HepG2 (cell line): ENCODE results near the gene SLC48A1. TPM values are rescaled to one million over a fixed set of nuclear protein-coding genes. Genes with fewer than 3 reads are reported as not detected.

Source experiments
- BCL3 ChIP-seq: sonication (generic); formaldehyde crosslinking; IDR thresholded peaks from 2 replicates; pipeline ENCODE4 v1.5.1; 2020; ENCODE audit warnings: mild to moderate bottlenecking, missing genetic modification reagents, moderate library complexity
- CSRNP2 ChIP-seq: sonication (generic); formaldehyde crosslinking; conservative IDR thresholded peaks from 2 replicates; pipeline ENCODE4 v1.8.0; 2022; ENCODE audit warnings: low read depth, missing genetic modification reagents
- PATZ1 ChIP-seq: sonication (generic); formaldehyde crosslinking; IDR thresholded peaks from 2 replicates; pipeline ENCODE4 v1.4.0; 2020; ENCODE audit warnings: missing genetic modification reagents
- PITX1 ChIP-seq: sonication (generic); formaldehyde crosslinking; IDR thresholded peaks from 2 replicates; pipeline ENCODE4 v1.5.1; 2020; ENCODE audit warnings: mild to moderate bottlenecking, missing genetic modification reagents
- RBM22 ChIP-seq: fragments of 200-400 bp; formaldehyde crosslinking; optimal IDR thresholded peaks from 2 replicates; pipeline ENCODE3; 2017; ENCODE audit warnings: mild to moderate bottlenecking, low read length, moderate library complexity
- STAG1 ChIP-seq: sonication (generic); formaldehyde crosslinking; IDR thresholded peaks from 2 replicates; pipeline ENCODE4 v1.4.0; 2020; ENCODE audit warnings: missing genetic modification reagents
- THAP9 ChIP-seq: sonication (generic); formaldehyde crosslinking; IDR thresholded peaks from 2 replicates; pipeline ENCODE4; 2020; ENCODE audit warnings: missing genetic modification reagents, mild to moderate bottlenecking, borderline replicate concordance
- ZBTB33 ChIP-seq: sonication (generic); formaldehyde crosslinking; IDR thresholded peaks from 2 replicates; pipeline ENCODE4 v1.4.0; 2020; ENCODE audit warnings: missing genetic modification reagents
- polyA plus RNA-seq, 8 experiments: library from polyadenylated mRNA; depleted of rRNA in 3 of 8; stranded (reverse) in 7 of 8; unstranded in 1 of 8; fragments of >200 nt; fragmentation: Illumina TruSeq in 4 of 8; extraction: Trizol in 4 of 8; gene quantifications; 2 replicates each; pipeline versions ENCODE4 v1.2.1 to v1.2.3, GENCODE V29; 2011 to 2016; ENCODE audit warnings: low read depth in 4 of 8, missing spikeins in 1 of 8, mixed read lengths in 1 of 8; ENCODE audit not compliant: insufficient read depth in 1 of 8
- total RNA-seq, 5 experiments: library from RNA; depleted of rRNA; stranded (reverse); fragments of >200 nt; fragmentation: Illumina TruSeq; extraction: Trizol; gene quantifications; 2 replicates each; pipeline ENCODE4 v1.2.3, GENCODE V29; 2016; ENCODE audit warnings: low read depth in 1 of 5
- TF ChIP-seq, protein P1 (sequence below): sonication (generic); formaldehyde crosslinking; IDR thresholded peaks from 2 replicates; pipeline ENCODE4 v1.8.1; 2023; ENCODE audit warnings: mild to moderate bottlenecking, moderate library complexity, missing genetic modification reagents
- TF ChIP-seq, protein P2 (sequence below): sonication (generic); formaldehyde crosslinking; IDR thresholded peaks from 2 replicates; pipeline ENCODE4 v1.4.0; 2020; ENCODE audit warnings: missing genetic modification reagents

The SLC48A1 gene
- total and polyA plus RNA-seq, 2 of the 13 experiments (the other 11 are each of a cell fraction or from before 2014, with no cell fraction given), result 2.2 to 3.7 TPM

GRCh38 chr12:47812797-47813510 lies 39.9 kb downstream of the SLC48A1 start (continued):
- no peak for TF ChIP-seq BCL3 (CRISPR knock-in tag)
- TF ChIP-seq STAG1 (CRISPR knock-in tag), result no peak
- TF ChIP-seq CSRNP2 (CRISPR knock-in tag), result no peak
- no peak for TF ChIP-seq THAP9 (CRISPR knock-in tag)
- no peak for TF ChIP-seq ZBTB33 (CRISPR knock-in tag)
- TF ChIP-seq, protein P1, sequence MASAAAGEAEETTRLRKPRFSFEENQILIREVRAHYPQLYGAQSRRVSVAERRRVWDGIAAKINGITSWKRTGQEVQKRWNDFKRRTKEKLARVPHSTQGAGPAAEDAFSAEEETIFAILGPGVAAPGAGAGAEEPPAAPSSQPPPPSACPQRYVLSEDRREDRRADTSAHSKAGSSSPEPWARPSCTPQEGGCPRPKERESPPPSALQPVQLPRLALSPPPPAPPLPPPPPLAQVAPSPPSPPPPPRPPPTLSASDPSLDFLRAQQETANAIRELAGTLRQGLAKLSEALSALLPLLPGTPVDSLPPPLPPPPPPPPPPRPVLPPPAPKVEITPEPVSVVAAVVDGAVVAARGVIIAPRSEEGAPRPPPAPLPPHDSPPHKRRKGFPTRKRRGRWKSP (CRISPR knock-in tag), result peak; percentile 54; the same call in 1 of the 2 replicates
- TF ChIP-seq RBM22, result no peak
- TF ChIP-seq, protein P2, sequence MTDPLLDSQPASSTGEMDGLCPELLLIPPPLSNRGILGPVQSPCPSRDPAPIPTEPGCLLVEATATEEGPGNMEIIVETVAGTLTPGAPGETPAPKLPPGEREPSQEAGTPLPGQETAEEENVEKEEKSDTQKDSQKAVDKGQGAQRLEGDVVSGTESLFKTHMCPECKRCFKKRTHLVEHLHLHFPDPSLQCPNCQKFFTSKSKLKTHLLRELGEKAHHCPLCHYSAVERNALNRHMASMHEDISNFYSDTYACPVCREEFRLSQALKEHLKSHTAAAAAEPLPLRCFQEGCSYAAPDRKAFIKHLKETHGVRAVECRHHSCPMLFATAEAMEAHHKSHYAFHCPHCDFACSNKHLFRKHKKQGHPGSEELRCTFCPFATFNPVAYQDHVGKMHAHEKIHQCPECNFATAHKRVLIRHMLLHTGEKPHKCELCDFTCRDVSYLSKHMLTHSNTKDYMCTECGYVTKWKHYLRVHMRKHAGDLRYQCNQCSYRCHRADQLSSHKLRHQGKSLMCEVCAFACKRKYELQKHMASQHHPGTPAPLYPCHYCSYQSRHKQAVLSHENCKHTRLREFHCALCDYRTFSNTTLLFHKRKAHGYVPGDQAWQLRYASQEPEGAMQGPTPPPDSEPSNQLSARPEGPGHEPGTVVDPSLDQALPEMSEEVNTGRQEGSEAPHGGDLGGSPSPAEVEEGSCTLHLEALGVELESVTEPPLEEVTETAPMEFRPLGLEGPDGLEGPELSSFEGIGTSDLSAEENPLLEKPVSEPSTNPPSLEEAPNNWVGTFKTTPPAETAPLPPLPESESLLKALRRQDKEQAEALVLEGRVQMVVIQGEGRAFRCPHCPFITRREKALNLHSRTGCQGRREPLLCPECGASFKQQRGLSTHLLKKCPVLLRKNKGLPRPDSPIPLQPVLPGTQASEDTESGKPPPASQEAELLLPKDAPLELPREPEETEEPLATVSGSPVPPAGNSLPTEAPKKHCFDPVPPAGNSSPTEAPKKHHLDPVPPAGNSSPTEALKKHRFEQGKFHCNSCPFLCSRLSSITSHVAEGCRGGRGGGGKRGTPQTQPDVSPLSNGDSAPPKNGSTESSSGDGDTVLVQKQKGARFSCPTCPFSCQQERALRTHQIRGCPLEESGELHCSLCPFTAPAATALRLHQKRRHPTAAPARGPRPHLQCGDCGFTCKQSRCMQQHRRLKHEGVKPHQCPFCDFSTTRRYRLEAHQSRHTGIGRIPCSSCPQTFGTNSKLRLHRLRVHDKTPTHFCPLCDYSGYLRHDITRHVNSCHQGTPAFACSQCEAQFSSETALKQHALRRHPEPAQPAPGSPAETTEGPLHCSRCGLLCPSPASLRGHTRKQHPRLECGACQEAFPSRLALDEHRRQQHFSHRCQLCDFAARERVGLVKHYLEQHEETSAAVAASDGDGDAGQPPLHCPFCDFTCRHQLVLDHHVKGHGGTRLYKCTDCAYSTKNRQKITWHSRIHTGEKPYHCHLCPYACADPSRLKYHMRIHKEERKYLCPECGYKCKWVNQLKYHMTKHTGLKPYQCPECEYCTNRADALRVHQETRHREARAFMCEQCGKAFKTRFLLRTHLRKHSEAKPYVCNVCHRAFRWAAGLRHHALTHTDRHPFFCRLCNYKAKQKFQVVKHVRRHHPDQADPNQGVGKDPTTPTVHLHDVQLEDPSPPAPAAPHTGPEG (CRISPR knock-in tag), result no peak
- TF ChIP-seq PITX1, result no peak
- TF ChIP-seq PATZ1 (CRISPR knock-in tag), result peak; percentile 57; the same call in 1 of the 2 replicates
